MCF 10A (cell line): Measurements from ENCODE around the gene COL1A2. TPM values are rescaled to one million over a fixed set of nuclear protein-coding genes. Genes with fewer than 3 reads are reported as not detected.

Source experiments
- BruUV-seq: library from RNA; stranded (reverse); fragments of 400-500 nt; replicated peaks from 2 replicates; lab custom pipeline; 2021; lab: Mats Ljungman, UMichigan
- CTCF ChIA-PET: fragments of 300-600 bp; sonication (Branson Sonifier 250); formaldehyde crosslinking; extraction: SDS; loops from one replicate; lab custom pipeline; 2021; ENCODE audit warnings: antibody characterized with exemption, inconsistent platforms; lab: Yijun Ruan, JAX
- POLR2A ChIA-PET: fragments of 300-600, 350-650 bp; sonication (Branson Sonifier 250); formaldehyde crosslinking; extraction: SDS; loops from one replicate; lab custom pipeline; 2020; ENCODE audit warnings: antibody characterized with exemption, inconsistent platforms; lab: Yijun Ruan, JAX
- DNase-seq: peaks from one replicate; pipeline ENCODE4 v3.0.0-alpha.2; 2018; ENCODE audit not compliant: unreplicated experiment
- H3K27ac Mint-ChIP-seq: one replicate; pipeline ENCODE4 v1.8.0; 2022; ENCODE audit warnings: mild to moderate bottlenecking, low read depth, mixed read lengths; ENCODE audit not compliant: unreplicated experiment
- H3K27me3 Mint-ChIP-seq: one replicate; pipeline ENCODE4 v1.8.0; 2022; ENCODE audit warnings: mixed read lengths; ENCODE audit not compliant: insufficient read depth, unreplicated experiment
- H3K36me3 Mint-ChIP-seq: one replicate; pipeline ENCODE4 v1.8.0; 2022; ENCODE audit warnings: mild to moderate bottlenecking, moderate library complexity, mixed read lengths; ENCODE audit not compliant: insufficient read depth, unreplicated experiment
- H3K4me1 Mint-ChIP-seq: one replicate; pipeline ENCODE4 v1.8.0; 2022; ENCODE audit warnings: mixed read lengths; ENCODE audit not compliant: insufficient read depth, unreplicated experiment
- H3K4me3 Mint-ChIP-seq: one replicate; pipeline ENCODE4 v1.8.0; 2022; ENCODE audit warnings: mild to moderate bottlenecking, moderate library complexity, mixed read lengths; ENCODE audit not compliant: unreplicated experiment
- H3K9me3 Mint-ChIP-seq: one replicate; pipeline ENCODE4 v1.8.0; 2022; ENCODE audit warnings: mixed read lengths; ENCODE audit not compliant: unreplicated experiment
- intact Hi-C: fragments of 100-400 bp; cut with micrococcal nuclease; formaldehyde crosslinking; loops from 2 replicates; pipeline ENCODE4 v1.14.1; 2022
- total RNA-seq: library from RNA; stranded (reverse); gene quantifications from 2 replicates; pipeline ENCODE4 v1.2.3, GENCODE V29; 2022
- TF ChIP-seq, protein P1 (sequence below): fragments of 200-600 bp; IDR thresholded peaks from one replicate; pipeline ENCODE4 v1.8.0; 2022; ENCODE audit warnings: antibody characterized with exemption, mild to moderate bottlenecking; ENCODE audit not compliant: unreplicated experiment

Gene COL1A2
- total RNA-seq, 1 experiment from 2014 or later, result not detected

DNA sequence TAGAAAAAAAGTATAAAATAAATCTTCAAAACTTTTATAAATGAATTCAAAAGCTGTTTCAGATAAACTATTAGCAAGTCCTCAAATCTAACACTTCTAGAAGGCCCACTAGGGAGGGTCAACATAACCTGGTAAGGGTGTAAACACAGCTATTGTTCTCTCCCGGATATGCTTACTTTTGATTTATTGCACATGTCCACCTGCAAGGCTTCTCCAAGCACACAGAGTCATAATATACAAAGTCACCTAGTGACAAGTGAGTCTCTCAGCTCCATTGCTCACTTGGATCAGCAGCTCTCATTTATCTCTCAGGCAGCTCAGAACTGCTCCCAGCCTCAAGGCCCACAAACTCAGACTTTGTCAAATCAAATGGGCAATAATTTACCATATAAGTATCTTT is 44.0 kb upstream of the COL1A2 start:
- TF ChIP-seq, protein P1, sequence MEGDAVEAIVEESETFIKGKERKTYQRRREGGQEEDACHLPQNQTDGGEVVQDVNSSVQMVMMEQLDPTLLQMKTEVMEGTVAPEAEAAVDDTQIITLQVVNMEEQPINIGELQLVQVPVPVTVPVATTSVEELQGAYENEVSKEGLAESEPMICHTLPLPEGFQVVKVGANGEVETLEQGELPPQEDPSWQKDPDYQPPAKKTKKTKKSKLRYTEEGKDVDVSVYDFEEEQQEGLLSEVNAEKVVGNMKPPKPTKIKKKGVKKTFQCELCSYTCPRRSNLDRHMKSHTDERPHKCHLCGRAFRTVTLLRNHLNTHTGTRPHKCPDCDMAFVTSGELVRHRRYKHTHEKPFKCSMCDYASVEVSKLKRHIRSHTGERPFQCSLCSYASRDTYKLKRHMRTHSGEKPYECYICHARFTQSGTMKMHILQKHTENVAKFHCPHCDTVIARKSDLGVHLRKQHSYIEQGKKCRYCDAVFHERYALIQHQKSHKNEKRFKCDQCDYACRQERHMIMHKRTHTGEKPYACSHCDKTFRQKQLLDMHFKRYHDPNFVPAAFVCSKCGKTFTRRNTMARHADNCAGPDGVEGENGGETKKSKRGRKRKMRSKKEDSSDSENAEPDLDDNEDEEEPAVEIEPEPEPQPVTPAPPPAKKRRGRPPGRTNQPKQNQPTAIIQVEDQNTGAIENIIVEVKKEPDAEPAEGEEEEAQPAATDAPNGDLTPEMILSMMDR, result no peak
- H3K4me3 Mint-ChIP-seq, result no peak overlapping the region
- H3K4me1 Mint-ChIP-seq, result peaks cover 4% of the 10 kb centered on the region
- no peak overlapping the region for H3K27ac Mint-ChIP-seq
- DNase-seq, result no peak
- no TSS peak for BruUV-seq
- no peaks in the 10 kb centered on the region for H3K9me3 Mint-ChIP-seq
- intact Hi-C loops, result no loop called here
- CTCF ChIA-PET, result interaction anchor here (0.6 kb wide), 1 partner anchor 12 kb away, joined by 4 read pairs; no protein-coding TSS in a partner anchor
- H3K27me3 Mint-ChIP-seq, result no peaks in the 10 kb centered on the region
- POLR2A ChIA-PET, result interaction anchor here (1.0 kb wide), 1 partner anchor 53 kb away, joined by 4 read pairs; no protein-coding TSS in a partner anchor
- H3K36me3 Mint-ChIP-seq, result no peaks in the 10 kb centered on the region

DNA sequence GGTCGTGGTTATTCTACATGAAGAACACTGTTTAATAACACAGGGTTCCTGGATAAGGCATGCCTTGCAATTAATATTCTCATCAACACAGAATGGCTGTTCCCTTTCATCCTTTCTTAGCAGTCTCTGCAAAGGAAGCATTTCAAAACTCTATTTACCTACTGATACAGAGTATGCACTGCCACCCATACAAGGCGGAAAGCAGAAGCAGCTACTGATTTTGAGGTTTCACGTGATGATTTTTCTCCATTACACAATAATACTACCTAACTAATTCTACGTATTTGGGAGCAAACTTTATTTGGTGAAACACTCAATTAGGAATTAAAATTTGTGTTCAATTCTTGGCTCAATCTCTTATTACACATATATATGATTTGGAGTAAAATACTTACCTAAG is 43.0 kb upstream of the COL1A2 start:
- DNase-seq, result no peak
- H3K9me3 Mint-ChIP-seq, result no peaks in the 10 kb centered on the region
- no peaks in the 10 kb centered on the region for H3K27me3 Mint-ChIP-seq
- TF ChIP-seq, protein P1, result no peak
- no peaks in the 10 kb centered on the region for H3K36me3 Mint-ChIP-seq
- CTCF ChIA-PET, result interaction anchor here (0.6 kb wide), 1 partner anchor 16 kb away, joined by 3 read pairs; no protein-coding TSS in a partner anchor
- POLR2A ChIA-PET, result interaction anchor here (1.0 kb wide), 1 partner anchor 54 kb away, joined by 4 read pairs; no protein-coding TSS in a partner anchor
- BruUV-seq, result no TSS peak
- H3K27ac Mint-ChIP-seq, result no peak overlapping the region
- intact Hi-C loops, result no loop called here
- H3K4me1 Mint-ChIP-seq, result peaks cover 4% of the 10 kb centered on the region
- no peak overlapping the region for H3K4me3 Mint-ChIP-seq

DNA sequence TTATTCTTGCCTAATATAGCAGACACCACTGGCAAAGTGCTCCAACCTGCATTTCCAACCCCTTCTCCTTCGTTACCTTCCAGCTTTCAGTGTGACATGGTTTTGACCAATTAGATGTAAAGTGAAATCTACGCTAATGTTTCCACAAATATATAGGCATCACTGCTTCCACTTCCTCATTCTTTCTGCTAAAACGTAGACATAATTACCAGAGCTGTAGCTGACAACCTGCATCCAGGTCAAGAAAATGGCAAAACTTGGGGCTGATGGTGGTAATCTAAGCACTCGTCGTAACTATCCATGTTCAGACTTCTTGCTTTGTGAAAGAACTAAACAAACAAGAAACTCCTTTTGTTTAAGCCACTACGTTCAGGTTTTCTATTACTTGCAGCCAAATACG is 41.8 kb upstream of the COL1A2 start:
- Mint-ChIP-seq H3K27ac (no peak overlapping the region), H3K4me1 (peaks cover 4% of the 10 kb centered on the region)
- CTCF ChIA-PET, result interaction anchor here (0.9 kb wide), 1 partner anchor 83 kb away, joined by 3 read pairs; no protein-coding TSS in a partner anchor

DNA sequence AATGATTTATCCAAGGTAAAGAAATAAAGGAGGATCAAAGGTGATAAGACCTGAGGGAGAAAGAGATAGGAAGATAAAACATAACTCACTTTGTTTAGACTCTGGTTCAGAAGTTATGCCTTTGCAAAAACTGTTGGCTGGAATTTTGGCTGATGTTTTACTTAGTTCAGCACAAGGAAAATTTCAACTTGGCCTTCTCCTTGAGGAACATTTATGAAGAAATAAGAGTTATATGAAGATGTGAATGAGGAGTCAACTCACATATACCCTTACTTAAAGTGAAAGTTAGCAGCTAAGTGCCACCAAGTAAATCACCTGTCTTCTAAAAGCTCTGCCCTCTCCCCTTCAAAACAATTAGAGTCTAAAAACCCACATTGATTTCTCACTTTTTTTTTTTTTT is 39.7 kb upstream of the COL1A2 start:
- Mint-ChIP-seq H3K27me3 (no peaks in the 10 kb centered on the region), H3K27ac (no peak overlapping the region), H3K36me3 (no peaks in the 10 kb centered on the region), H3K4me3 (no peak overlapping the region), H3K4me1 (no peaks in the 10 kb centered on the region), H3K9me3 (no peaks in the 10 kb centered on the region)
- TF ChIP-seq, protein P1, result no peak
- DNase-seq, result no peak
- ChIA-PET POLR2A (interaction anchor here (0.6 kb wide), 1 partner anchor 208 kb away, joined by 3 read pairs; no protein-coding TSS in a partner anchor), CTCF (no interaction called here)
- no TSS peak for BruUV-seq
- intact Hi-C loops, result no loop called here

More for the DNA sequence above, 41.8 kb upstream of the COL1A2 start:
- Mint-ChIP-seq H3K4me3 (no peak overlapping the region), H3K36me3 (no peaks in the 10 kb centered on the region), H3K9me3 (no peaks in the 10 kb centered on the region), H3K27me3 (no peaks in the 10 kb centered on the region)
- intact Hi-C loops, result no loop called here
- TF ChIP-seq, protein P1, result no peak
- POLR2A ChIA-PET, result interaction anchor here (0.7 kb wide), 1 partner anchor 53 kb away, joined by 3 read pairs; no protein-coding TSS in a partner anchor
- no TSS peak for BruUV-seq
- no peak for DNase-seq
